Stimulated activated naive CD8-positive, alpha-beta T cell treated with anti-CD3 and anti-CD28 coated beads, Interleukin-15, Interleukin-2, amounts not matched to agents 100 ng/mL and 50 ng/mL, for 24 hours (primary cell): Measurements from ENCODE around the gene FAM161A.
"Not testable (repeated sequence)": the region's sequence is repeated elsewhere in the genome, so short reads cannot be mapped to it uniquely, and the experiment has no call there.

Experiments
- H3K27ac Mint-ChIP-seq: one replicate; pipeline ENCODE4 v1.8.0; 2021; ENCODE audit warnings: mild to moderate bottlenecking, mixed read lengths
- H3K27me3 Mint-ChIP-seq: one replicate; pipeline ENCODE4 v1.8.0; 2021; ENCODE audit warnings: mixed read lengths
- H3K36me3 Mint-ChIP-seq: one replicate; pipeline ENCODE4 v1.8.0; 2021; ENCODE audit warnings: low read depth, mixed read lengths
- H3K4me1 Mint-ChIP-seq: one replicate; pipeline ENCODE4 v1.8.0; 2021; ENCODE audit warnings: low read depth, mixed read lengths
- H3K4me3 Mint-ChIP-seq: one replicate; pipeline ENCODE4 v1.8.0; 2021; ENCODE audit warnings: mild to moderate bottlenecking, mixed read lengths
- H3K9me3 Mint-ChIP-seq: one replicate; pipeline ENCODE4 v1.8.0; 2021; ENCODE audit warnings: mixed read lengths

Gene FAM161A

GRCh38 chr2:61811821-61812220, 42.0 kb downstream of the FAM161A start:
- Mint-ChIP-seq H3K27ac (no peak overlapping the region), H3K9me3 (no peaks in the 10 kb centered on the region), H3K4me3 (no peak overlapping the region), H3K27me3 (no peaks in the 10 kb centered on the region), H3K36me3 (no peaks in the 10 kb centered on the region), H3K4me1 (no peaks in the 10 kb centered on the region)

GRCh38 chr2:61810203-61810602, 43.7 kb downstream of the FAM161A start:
- not testable (repeated sequence) for H3K9me3 Mint-ChIP-seq, H3K27me3 Mint-ChIP-seq, H3K27ac Mint-ChIP-seq, H3K4me3 Mint-ChIP-seq, H3K36me3 Mint-ChIP-seq, H3K4me1 Mint-ChIP-seq

GRCh38 chr2:61808693-61809092, 45.2 kb downstream of the FAM161A start:
- H3K9me3 Mint-ChIP-seq, H3K27ac Mint-ChIP-seq, H3K4me1 Mint-ChIP-seq, H3K4me3 Mint-ChIP-seq, H3K36me3 Mint-ChIP-seq, H3K27me3 Mint-ChIP-seq: not testable (repeated sequence)

DNA sequence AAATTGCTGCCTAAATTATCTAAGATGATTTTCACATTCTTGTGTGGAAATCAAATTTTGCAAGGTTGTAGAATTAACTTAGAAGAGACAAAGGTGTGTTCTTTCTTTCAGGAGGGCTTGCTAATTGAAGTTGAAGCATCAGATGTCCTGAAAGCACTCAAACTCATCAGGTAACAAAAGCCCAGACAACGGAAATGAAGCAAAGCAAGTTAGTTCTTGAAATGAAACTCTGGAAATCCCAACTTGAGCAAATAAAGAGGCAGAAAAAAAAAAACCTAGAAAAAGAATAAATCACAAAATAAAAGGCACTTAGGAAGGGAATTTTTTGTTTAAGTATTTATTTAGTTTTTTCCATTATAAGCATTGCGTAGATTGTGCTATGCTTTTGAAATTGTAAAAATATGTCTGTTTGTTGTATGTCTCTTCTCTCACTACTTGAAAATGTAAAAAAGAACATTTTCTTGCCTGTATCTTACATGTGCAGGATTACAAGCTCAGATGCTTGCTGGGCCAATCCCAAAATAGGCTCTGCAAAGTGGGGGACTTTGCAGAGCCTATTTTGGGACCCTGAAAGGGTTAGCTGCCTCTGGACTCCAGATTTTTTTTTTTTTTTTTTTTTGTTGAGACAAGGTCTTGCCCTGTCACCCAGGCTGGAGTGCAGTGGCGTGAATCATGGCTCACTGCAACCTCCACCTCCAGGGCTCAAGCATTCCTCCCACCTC, 46.7 kb downstream of the FAM161A start:
- Mint-ChIP-seq H3K4me1 (no peaks in the 10 kb centered on the region), H3K36me3 (no peaks in the 10 kb centered on the region), H3K27me3 (peaks cover 11% of the 10 kb centered on the region), H3K9me3 (no peaks in the 10 kb centered on the region), H3K4me3 (no peak overlapping the region), H3K27ac (no peak overlapping the region)

DNA sequence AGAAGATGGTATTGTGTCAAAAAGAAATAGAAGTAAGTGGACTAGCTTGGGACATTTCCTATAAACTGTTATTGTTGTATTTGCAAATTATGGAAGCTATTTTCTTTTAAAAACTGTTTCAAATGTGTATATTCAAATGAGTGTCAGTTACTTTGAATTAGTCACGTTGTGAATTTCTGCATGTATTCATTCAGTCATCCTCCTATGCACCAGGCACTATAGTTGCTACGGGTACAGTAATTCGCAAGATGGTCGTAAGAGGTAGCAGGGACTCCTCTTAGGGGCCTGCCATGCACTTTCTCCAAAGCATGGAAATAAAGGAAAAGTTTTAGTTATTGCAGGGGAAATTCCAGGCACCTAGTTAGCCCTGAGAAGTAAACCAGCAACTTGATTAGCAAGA, 51.3 kb downstream of the FAM161A start:
- no peaks in the 10 kb centered on the region for H3K9me3 Mint-ChIP-seq
- no peaks in the 10 kb centered on the region for H3K4me1 Mint-ChIP-seq
- no peak overlapping the region for H3K4me3 Mint-ChIP-seq
- no peak overlapping the region for H3K27ac Mint-ChIP-seq
- no peaks in the 10 kb centered on the region for H3K36me3 Mint-ChIP-seq
- H3K27me3 Mint-ChIP-seq = peaks cover 15% of the 10 kb centered on the region

DNA sequence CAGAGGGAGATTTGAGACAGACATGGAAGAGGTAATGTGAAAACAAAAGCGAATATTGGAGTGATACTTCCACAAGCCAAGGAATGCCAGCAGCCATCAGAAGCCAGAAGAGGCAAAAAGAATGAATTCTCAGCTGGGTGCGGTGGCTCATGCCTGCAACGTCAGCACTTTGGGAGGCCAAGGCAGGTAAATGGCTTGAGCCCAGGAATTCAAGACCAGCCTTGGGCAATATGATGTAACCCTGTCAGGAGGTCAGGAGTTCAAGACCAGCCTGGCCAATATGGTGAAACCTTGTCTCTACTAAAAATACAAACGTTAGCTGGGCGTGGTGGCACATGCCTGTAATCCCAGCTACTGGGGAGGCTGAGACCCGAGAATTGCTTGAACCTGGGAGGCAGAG, 54.8 kb downstream of the FAM161A start:
- Mint-ChIP-seq H3K4me3 (no peak overlapping the region), H3K27ac (no peak overlapping the region), H3K4me1 (no peaks in the 10 kb centered on the region), H3K36me3 (no peaks in the 10 kb centered on the region), H3K9me3 (no peaks in the 10 kb centered on the region), H3K27me3 (peaks cover 9% of the 10 kb centered on the region)

GRCh38 chr2:61797446-61797845, 56.4 kb downstream of the FAM161A start:
- not testable (repeated sequence) for H3K27ac Mint-ChIP-seq, H3K9me3 Mint-ChIP-seq, H3K4me3 Mint-ChIP-seq, H3K36me3 Mint-ChIP-seq, H3K27me3 Mint-ChIP-seq, H3K4me1 Mint-ChIP-seq

DNA sequence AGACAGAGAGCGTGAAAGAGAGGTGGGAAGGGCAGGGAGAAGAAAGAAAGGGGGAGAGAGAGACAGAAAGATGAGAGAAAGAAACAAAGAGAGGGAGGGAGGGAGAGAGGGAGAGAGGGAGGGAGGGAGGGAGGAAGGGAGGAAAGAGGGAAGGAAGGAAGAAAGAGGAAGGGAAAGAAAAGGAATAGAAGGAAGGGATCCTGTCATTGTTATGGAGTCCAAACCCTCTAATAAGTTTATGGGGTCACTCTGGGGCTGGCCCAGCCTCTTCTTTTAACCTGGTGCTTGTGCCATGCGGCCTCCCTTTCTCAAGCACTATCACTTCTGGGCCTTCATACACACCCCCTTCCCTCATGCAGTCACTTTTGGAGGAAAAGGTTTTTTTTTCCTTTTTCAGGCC, 58.5 kb downstream of the FAM161A start:
- peaks cover 3% of the 10 kb centered on the region for H3K27me3 Mint-ChIP-seq
- H3K9me3 Mint-ChIP-seq = no peaks in the 10 kb centered on the region
- peaks cover 4% of the 10 kb centered on the region for H3K4me1 Mint-ChIP-seq
- H3K4me3 Mint-ChIP-seq = no peak overlapping the region
- no peak overlapping the region for H3K27ac Mint-ChIP-seq
- no peaks in the 10 kb centered on the region for H3K36me3 Mint-ChIP-seq

GRCh38 chr2:61793389-61793836, 60.4 kb downstream of the FAM161A start:
- peaks cover 4% of the 10 kb centered on the region for H3K4me1 Mint-ChIP-seq
- peak overlapping the region; percentile 65 for H3K4me3 Mint-ChIP-seq
- no peaks in the 10 kb centered on the region for H3K27me3 Mint-ChIP-seq
- no peaks in the 10 kb centered on the region for H3K36me3 Mint-ChIP-seq
- no peak overlapping the region for H3K27ac Mint-ChIP-seq
- H3K9me3 Mint-ChIP-seq = no peaks in the 10 kb centered on the region

- H3K27ac Mint-ChIP-seq = no peak overlapping the region
- no peak overlapping the region for H3K4me3 Mint-ChIP-seq
- no peaks in the 10 kb centered on the region for H3K9me3 Mint-ChIP-seq
- H3K27me3 Mint-ChIP-seq = no peaks in the 10 kb centered on the region
- no peaks in the 10 kb centered on the region for H3K36me3 Mint-ChIP-seq
- H3K4me1 Mint-ChIP-seq = peaks cover 4% of the 10 kb centered on the region
Measured at GRCh38 chr2:61792355-61792890, 61.4 kb downstream of the FAM161A start.

GRCh38 chr2:61789807-61790602, 63.9 kb downstream of the FAM161A start:
- Mint-ChIP-seq H3K36me3 (no peaks in the 10 kb centered on the region), H3K4me1 (peaks cover 4% of the 10 kb centered on the region), H3K27ac (no peak overlapping the region), H3K27me3 (no peaks in the 10 kb centered on the region), H3K9me3 (no peaks in the 10 kb centered on the region), H3K4me3 (no peak overlapping the region)

- Mint-ChIP-seq H3K27me3 (no peaks in the 10 kb centered on the region), H3K4me3 (no peak overlapping the region), H3K4me1 (no peaks in the 10 kb centered on the region), H3K27ac (no peak overlapping the region), H3K36me3 (no peaks in the 10 kb centered on the region), H3K9me3 (no peaks in the 10 kb centered on the region)
Measured at GRCh38 chr2:61787941-61788563, 65.8 kb downstream of the FAM161A start.

DNA sequence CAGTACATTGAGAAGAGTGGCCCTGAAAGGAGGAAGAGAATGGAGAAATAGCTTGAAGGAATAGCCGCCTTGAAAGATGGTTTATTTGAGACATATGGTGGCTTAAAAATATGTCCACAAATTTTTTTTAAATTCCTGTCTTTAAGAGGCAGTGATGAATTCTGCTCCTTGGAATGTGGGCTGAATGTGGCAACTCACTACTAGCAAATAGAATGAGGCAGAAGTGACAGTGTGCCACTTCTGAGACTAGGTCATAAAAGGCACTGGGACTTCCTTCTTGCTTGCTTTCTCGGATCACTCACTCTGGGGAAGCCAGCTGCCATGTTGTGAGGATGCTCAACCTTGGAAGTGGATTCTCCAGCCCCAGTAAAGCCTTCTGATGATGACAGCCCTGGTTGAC, 67.0 kb downstream of the FAM161A start:
- no peaks in the 10 kb centered on the region for H3K36me3 Mint-ChIP-seq
- no peak overlapping the region for H3K4me3 Mint-ChIP-seq
- H3K27me3 Mint-ChIP-seq = peaks cover 4% of the 10 kb centered on the region
- H3K27ac Mint-ChIP-seq = no peak overlapping the region
- no peaks in the 10 kb centered on the region for H3K4me1 Mint-ChIP-seq
- no peaks in the 10 kb centered on the region for H3K9me3 Mint-ChIP-seq

- H3K27me3 Mint-ChIP-seq = peaks cover 12% of the 10 kb centered on the region
- no peaks in the 10 kb centered on the region for H3K4me1 Mint-ChIP-seq
- H3K36me3 Mint-ChIP-seq = no peaks in the 10 kb centered on the region
- peaks cover 4% of the 10 kb centered on the region for H3K9me3 Mint-ChIP-seq
- H3K27ac Mint-ChIP-seq = no peak overlapping the region
- H3K4me3 Mint-ChIP-seq = no peak overlapping the region
Measured at GRCh38 chr2:61785583-61785982, 68.3 kb downstream of the FAM161A start.

DNA sequence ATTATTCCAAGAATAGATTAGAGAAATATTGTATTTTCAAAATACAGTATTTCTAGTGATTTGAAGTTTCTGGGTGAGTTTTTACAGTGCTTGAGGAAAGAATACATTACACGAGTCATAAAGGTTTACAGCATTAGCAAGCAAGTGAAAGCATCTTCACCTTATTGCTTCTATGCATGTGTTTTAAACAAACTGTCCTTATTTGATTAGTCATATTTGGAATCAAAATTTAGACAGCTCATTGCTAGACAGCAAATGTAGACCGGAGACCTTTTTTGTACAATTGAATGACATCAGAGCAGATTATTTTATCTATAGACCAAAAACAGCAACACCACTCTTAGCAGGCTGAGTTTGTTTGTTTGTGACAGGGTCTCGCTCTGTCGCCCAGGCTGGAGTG, 69.2 kb downstream of the FAM161A start:
- Mint-ChIP-seq H3K4me3 (no peak overlapping the region), H3K9me3 (peaks cover 6% of the 10 kb centered on the region), H3K27ac (no peak overlapping the region), H3K27me3 (peaks cover 13% of the 10 kb centered on the region), H3K36me3 (no peaks in the 10 kb centered on the region), H3K4me1 (no peaks in the 10 kb centered on the region)
